Activated CD4-positive, alpha-beta T cell treated with anti-CD3 and anti-CD28 coated beads, Interleukin-2, amount 10 ng/mL, durations not matched to agents 7 days and 5 days (primary cell): Measurements from ENCODE around the gene OTOR. TPM values are rescaled to one million over a fixed set of nuclear protein-coding genes. Genes with fewer than 3 reads are reported as not detected.
A peak's percentile ranks its signal among the peaks of the same experiment; 100 is the strongest.

Experiments used
- CTCF ChIA-PET: fragments of 350-600 bp; sonication (Branson Sonifier 250); formaldehyde crosslinking; loops from one replicate; lab custom pipeline; 2021; ENCODE audit warnings: antibody characterized with exemption; lab: Charles Lee
- POLR2A ChIA-PET: fragments of 350-600 bp; sonication (Branson Sonifier 250); formaldehyde crosslinking; loops from one replicate; lab custom pipeline; 2021; ENCODE audit warnings: antibody characterized with exemption; lab: Charles Lee
- DNase-seq: peaks from one replicate; pipeline ENCODE4 v3.0.0-alpha.2; 2020
- H3K27ac Mint-ChIP-seq: one replicate; pipeline ENCODE4 v1.8.0; 2021; ENCODE audit warnings: mild to moderate bottlenecking, moderate library complexity, mixed read lengths
- H3K27me3 Mint-ChIP-seq: one replicate; pipeline ENCODE4 v1.8.0; 2021; ENCODE audit warnings: mixed read lengths
- H3K36me3 Mint-ChIP-seq: one replicate; pipeline ENCODE4 v1.8.0; 2021; ENCODE audit warnings: low read depth, mixed read lengths
- H3K4me1 Mint-ChIP-seq: one replicate; pipeline ENCODE4 v1.8.0; 2021; ENCODE audit warnings: mixed read lengths
- H3K4me3 Mint-ChIP-seq: one replicate; pipeline ENCODE4 v1.8.0; 2021; ENCODE audit warnings: mild to moderate bottlenecking, moderate library complexity, mixed read lengths
- H3K9me3 Mint-ChIP-seq: one replicate; pipeline ENCODE4 v1.8.0; 2021; ENCODE audit warnings: mixed read lengths
- total RNA-seq, 2 experiments: library from RNA; stranded (reverse); gene quantifications; one replicate each; pipeline ENCODE4 v1.2.3, GENCODE V29; 2021

Gene OTOR
- total RNA-seq, 2 experiments from 2014 or later: not detected

GRCh38 chr20:16758454-16759180, 10.5 kb downstream of the OTOR start:
- Mint-ChIP-seq H3K9me3 (peaks cover 11% of the 10 kb centered on the region), H3K27ac (no peak overlapping the region), H3K4me3 (no peak overlapping the region), H3K36me3 (no peaks in the 10 kb centered on the region), H3K4me1 (no peaks in the 10 kb centered on the region), H3K27me3 (peaks cover 19% of the 10 kb centered on the region)
- ChIA-PET POLR2A (no interaction called here), CTCF (no interaction called here)
- DNase-seq: no peak

DNA sequence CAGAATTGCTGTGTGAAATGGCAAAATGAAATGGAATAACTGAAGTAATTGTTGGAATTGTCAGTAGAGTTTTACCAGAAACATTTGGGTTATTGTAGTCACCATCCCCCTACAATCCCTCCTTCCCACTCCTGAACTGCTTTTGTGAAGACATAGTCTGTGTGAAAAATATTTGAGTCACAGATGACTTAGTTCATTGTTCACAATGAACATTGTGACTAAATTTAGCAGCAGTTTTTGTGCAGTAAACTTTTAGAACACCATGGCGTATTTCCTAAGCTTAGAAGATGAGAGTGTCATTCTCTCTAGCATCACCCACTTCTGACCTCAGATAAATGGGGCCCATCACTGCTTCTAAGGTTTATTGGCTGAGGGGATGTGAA, 11.0 kb downstream of the OTOR start:
- H3K27ac Mint-ChIP-seq: no peak overlapping the region
- no peaks in the 10 kb centered on the region for H3K36me3 Mint-ChIP-seq
- DNase-seq: no peak
- H3K4me3 Mint-ChIP-seq: no peak overlapping the region
- H3K4me1 Mint-ChIP-seq: no peaks in the 10 kb centered on the region
- ChIA-PET CTCF (no interaction called here), POLR2A (no interaction called here)
- H3K9me3 Mint-ChIP-seq: peaks cover 11% of the 10 kb centered on the region
- peaks cover 21% of the 10 kb centered on the region for H3K27me3 Mint-ChIP-seq

DNA sequence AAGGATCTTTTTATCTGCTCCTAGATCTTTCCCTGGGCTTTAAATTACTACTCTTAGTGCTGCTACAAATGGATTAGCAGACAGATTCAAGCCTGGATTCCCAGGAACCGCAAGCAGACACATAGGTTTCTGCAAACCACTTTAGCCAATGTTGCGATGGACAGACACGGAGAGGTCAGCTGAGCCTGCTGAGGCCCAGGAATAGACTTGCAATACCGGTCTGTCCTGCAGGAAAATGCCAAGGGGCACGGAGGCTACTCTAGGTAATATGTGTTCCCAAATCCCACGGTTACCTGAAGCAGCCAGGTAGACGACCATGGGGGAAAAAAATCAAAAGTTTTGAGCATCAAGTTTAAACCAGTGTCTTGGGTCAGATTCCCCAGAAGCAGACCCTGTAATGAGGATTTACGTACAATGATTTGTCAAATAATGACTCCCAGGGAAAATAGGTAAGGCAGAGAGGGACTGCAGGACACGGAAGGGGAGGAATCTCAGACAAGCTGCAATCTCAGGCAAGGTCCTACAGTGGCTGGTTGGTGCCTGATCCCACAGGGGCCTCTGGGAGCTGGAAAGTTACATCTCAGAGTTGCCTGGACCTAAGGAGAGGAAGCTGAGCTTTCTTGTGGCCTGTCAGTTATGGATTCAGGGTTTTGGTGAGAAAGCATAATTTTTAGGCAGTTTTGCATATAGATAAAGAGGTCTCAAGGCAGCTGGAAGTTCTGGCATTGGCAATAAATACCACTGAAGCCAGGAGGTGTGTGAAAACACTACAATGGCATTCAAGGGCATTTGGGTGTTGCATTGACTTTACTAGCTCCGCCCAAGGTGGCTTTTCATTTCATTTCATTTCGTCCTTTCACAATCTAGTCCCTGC, 12.5 kb downstream of the OTOR start:
- POLR2A ChIA-PET: no interaction called here
- no peak for DNase-seq
- no peaks in the 10 kb centered on the region for H3K36me3 Mint-ChIP-seq
- no peaks in the 10 kb centered on the region for H3K4me1 Mint-ChIP-seq
- CTCF ChIA-PET: interaction anchor here (1.8 kb wide), 1 partner anchor 10 kb away, joined by 4 read pairs; no protein-coding TSS in a partner anchor
- peaks cover 9% of the 10 kb centered on the region for H3K9me3 Mint-ChIP-seq
- no peak overlapping the region for H3K4me3 Mint-ChIP-seq
- H3K27ac Mint-ChIP-seq: no peak overlapping the region
- H3K27me3 Mint-ChIP-seq: peaks cover 25% of the 10 kb centered on the region

DNA sequence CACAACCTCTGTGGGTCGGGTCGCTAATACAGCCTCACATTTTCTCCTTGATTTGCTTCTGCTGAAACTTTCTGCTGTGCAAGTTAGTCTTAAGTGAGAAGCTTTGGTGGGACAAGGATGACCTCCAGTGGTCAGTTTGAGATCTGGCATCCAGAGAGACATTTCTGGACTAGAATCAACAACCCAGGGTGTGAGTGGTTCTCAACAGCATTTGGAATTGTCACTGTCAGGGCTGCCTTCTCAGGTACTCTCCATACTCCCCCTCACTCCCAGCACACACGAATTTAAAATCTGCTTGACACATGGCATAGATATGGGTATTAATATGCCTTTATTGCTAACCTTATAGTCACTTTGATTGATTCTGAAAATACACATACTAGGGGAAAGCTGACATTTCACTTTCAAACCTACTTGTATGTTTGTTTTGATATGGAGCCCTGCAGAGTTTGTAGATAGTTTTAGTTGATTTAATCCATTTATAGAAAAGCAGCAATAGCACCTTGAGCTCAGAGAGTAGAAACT, 13.2 kb downstream of the OTOR start:
- peaks cover 5% of the 10 kb centered on the region for H3K9me3 Mint-ChIP-seq
- no peaks in the 10 kb centered on the region for H3K4me1 Mint-ChIP-seq
- DNase-seq: peak; percentile 58
- H3K27ac Mint-ChIP-seq: no peak overlapping the region
- peaks cover 29% of the 10 kb centered on the region for H3K27me3 Mint-ChIP-seq
- CTCF ChIA-PET: interaction anchor here (1.8 kb wide), 1 partner anchor 11 kb away, joined by 4 read pairs; no protein-coding TSS in a partner anchor
- no peaks in the 10 kb centered on the region for H3K36me3 Mint-ChIP-seq
- H3K4me3 Mint-ChIP-seq: no peak overlapping the region
- POLR2A ChIA-PET: no interaction called here

DNA sequence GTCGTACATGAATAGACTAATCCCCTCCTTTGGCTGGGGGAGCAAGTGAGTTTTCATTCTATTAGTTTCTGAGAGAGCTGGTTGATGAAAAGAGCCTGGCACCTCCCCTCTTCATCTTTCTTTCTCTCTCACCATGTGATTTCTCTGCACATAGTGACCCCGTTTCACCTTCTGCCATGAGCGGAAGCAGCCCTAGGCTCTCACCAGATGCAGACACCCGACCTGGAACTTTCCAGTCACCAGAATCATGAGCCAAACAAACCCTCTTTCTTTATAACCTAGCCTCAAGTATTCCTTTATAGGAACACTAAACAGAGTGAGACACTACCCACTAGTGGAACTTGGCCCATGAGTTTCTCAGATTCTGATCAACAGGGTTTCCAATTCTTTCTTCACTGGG, 16.4 kb downstream of the OTOR start:
- no peaks in the 10 kb centered on the region for H3K36me3 Mint-ChIP-seq
- no peaks in the 10 kb centered on the region for H3K9me3 Mint-ChIP-seq
- H3K4me1 Mint-ChIP-seq: no peaks in the 10 kb centered on the region
- DNase-seq: no peak
- no peak overlapping the region for H3K27ac Mint-ChIP-seq
- peaks cover 28% of the 10 kb centered on the region for H3K27me3 Mint-ChIP-seq
- no peak overlapping the region for H3K4me3 Mint-ChIP-seq
- ChIA-PET CTCF (no interaction called here), POLR2A (no interaction called here)

- DNase-seq: no peak
- peaks cover 15% of the 10 kb centered on the region for H3K27me3 Mint-ChIP-seq
- ChIA-PET CTCF (no interaction called here), POLR2A (no interaction called here)
- no peak overlapping the region for H3K27ac Mint-ChIP-seq
- H3K4me3 Mint-ChIP-seq: no peak overlapping the region
- no peaks in the 10 kb centered on the region for H3K36me3 Mint-ChIP-seq
- H3K4me1 Mint-ChIP-seq: no peaks in the 10 kb centered on the region
- no peaks in the 10 kb centered on the region for H3K9me3 Mint-ChIP-seq
Measured at GRCh38 chr20:16771213-16771612, 23.1 kb downstream of the OTOR start.

GRCh38 chr20:16775961-16776360, 27.8 kb downstream of the OTOR start:
- ChIA-PET CTCF (no interaction called here), POLR2A (no interaction called here)
- Mint-ChIP-seq H3K27me3 (peaks cover 14% of the 10 kb centered on the region), H3K9me3 (no peaks in the 10 kb centered on the region), H3K4me1 (no peaks in the 10 kb centered on the region), H3K36me3 (no peaks in the 10 kb centered on the region), H3K27ac (no peak overlapping the region), H3K4me3 (no peak overlapping the region)
- DNase-seq: no peak

GRCh38 chr20:16777126-16777525, 29.0 kb downstream of the OTOR start:
- Mint-ChIP-seq H3K27ac (no peak overlapping the region), H3K27me3 (peaks cover 14% of the 10 kb centered on the region), H3K4me1 (no peaks in the 10 kb centered on the region), H3K36me3 (no peaks in the 10 kb centered on the region), H3K4me3 (no peak overlapping the region), H3K9me3 (peaks cover 2% of the 10 kb centered on the region)
- no peak for DNase-seq
- POLR2A ChIA-PET: no interaction called here
- CTCF ChIA-PET: no interaction called here

GRCh38 chr20:16778159-16778558, 30.0 kb downstream of the OTOR start:
- H3K36me3 Mint-ChIP-seq: no peaks in the 10 kb centered on the region
- DNase-seq: no peak
- H3K27ac Mint-ChIP-seq: no peak overlapping the region
- H3K9me3 Mint-ChIP-seq: peaks cover 2% of the 10 kb centered on the region
- POLR2A ChIA-PET: no interaction called here
- no peaks in the 10 kb centered on the region for H3K4me1 Mint-ChIP-seq
- H3K27me3 Mint-ChIP-seq: peaks cover 11% of the 10 kb centered on the region
- CTCF ChIA-PET: no interaction called here
- H3K4me3 Mint-ChIP-seq: no peak overlapping the region

DNA sequence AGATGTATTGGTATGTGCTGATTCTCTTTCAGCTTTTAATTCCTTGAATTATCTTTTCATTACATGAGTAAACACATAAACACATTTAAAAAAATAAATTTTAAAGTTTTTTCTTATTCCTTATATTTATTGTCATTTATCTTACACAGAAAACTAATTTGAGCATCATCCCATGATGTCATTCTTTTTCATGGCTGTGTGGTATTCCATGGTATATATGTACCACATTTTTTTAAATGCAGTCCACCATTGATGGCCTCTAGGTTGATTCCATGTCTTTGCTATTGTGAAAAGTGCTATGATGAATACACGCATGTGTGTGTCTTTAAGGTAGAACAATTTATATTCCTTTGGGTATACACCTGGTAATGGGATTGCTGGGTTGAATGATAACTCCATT, 33.3 kb downstream of the OTOR start:
- Mint-ChIP-seq H3K4me3 (no peak overlapping the region), H3K9me3 (peaks cover 2% of the 10 kb centered on the region), H3K27me3 (peaks cover 13% of the 10 kb centered on the region), H3K36me3 (no peaks in the 10 kb centered on the region), H3K27ac (no peak overlapping the region), H3K4me1 (no peaks in the 10 kb centered on the region)
- DNase-seq: no peak
- CTCF ChIA-PET: interaction anchor here (1.1 kb wide), 1 partner anchor 20 kb away, joined by 3 read pairs; no protein-coding TSS in a partner anchor
- POLR2A ChIA-PET: no interaction called here

GRCh38 chr20:16785226-16785625, 37.1 kb downstream of the OTOR start:
- ChIA-PET CTCF (interaction anchor here (0.6 kb wide), 1 partner anchor 17 kb away, joined by 3 read pairs; no protein-coding TSS in a partner anchor), POLR2A (no interaction called here)
- Mint-ChIP-seq H3K27me3 (peaks cover 8% of the 10 kb centered on the region), H3K4me3 (no peak overlapping the region), H3K9me3 (peaks cover 2% of the 10 kb centered on the region), H3K4me1 (no peaks in the 10 kb centered on the region), H3K27ac (no peak overlapping the region), H3K36me3 (no peaks in the 10 kb centered on the region)
- DNase-seq: no peak
